HepG2 (cell line): ENCODE results near the gene STK40. TPM values are rescaled to one million over a fixed set of nuclear protein-coding genes. Genes with fewer than 3 reads are reported as not detected.

Source experiments
- ATF7 ChIP-seq, 2 experiments: fragments of 450-650 bp in 1 of 2; sonication (generic) in 1 of 2; formaldehyde crosslinking in 1 of 2; IDR thresholded peaks; 2 replicates each; pipeline versions ENCODE4 v1.4.0 to v1.6.1; 2016 to 2020; ENCODE audit warnings: antibody characterized with exemption in 1 of 2, mild to moderate bottlenecking in 1 of 2, missing genetic modification reagents in 1 of 2
- ATM ChIP-seq: fragments of 450-650 bp; IDR thresholded peaks from 2 replicates; pipeline ENCODE4 v1.7.1; 2017; ENCODE audit warnings: mild to moderate bottlenecking, borderline replicate concordance
- CBFB ChIP-seq: sonication (generic); formaldehyde crosslinking; IDR thresholded peaks from 2 replicates; pipeline ENCODE4 v1.4.0; 2020; ENCODE audit warnings: missing genetic modification reagents
- KDM1A ChIP-seq: IDR thresholded peaks from 2 replicates; pipeline ENCODE4 v1.6.1; 2016; ENCODE audit warnings: missing compliant biosample characterization
- KDM5B ChIP-seq: sonication (generic); formaldehyde crosslinking; IDR thresholded peaks from 2 replicates; pipeline ENCODE4 v1.4.0; 2020; ENCODE audit warnings: missing genetic modification reagents, mild to moderate bottlenecking, borderline replicate concordance
- NR2C2 ChIP-seq: sonication (generic); formaldehyde crosslinking; IDR thresholded peaks from 2 replicates; pipeline ENCODE4 v1.4.0; 2020; ENCODE audit warnings: missing genetic modification reagents, mild to moderate bottlenecking, moderate library complexity, borderline replicate concordance
- PAX8 ChIP-seq: sonication (generic); formaldehyde crosslinking; IDR thresholded peaks from 2 replicates; pipeline ENCODE4 v1.8.0; 2022; ENCODE audit warnings: mild to moderate bottlenecking, missing genetic modification reagents, borderline replicate concordance
- PHF21A ChIP-seq: sonication (generic); formaldehyde crosslinking; IDR thresholded peaks from 2 replicates; pipeline ENCODE4 v1.5.0; 2020; ENCODE audit warnings: mild to moderate bottlenecking, missing genetic modification reagents
- POLR2A ChIP-seq, 2 experiments: IDR thresholded peaks; 2 replicates each; pipeline ENCODE4 v1.6.1; 2011; ENCODE audit warnings: low read depth in 2 of 2, low read length in 2 of 2, mild to moderate bottlenecking in 1 of 2, moderate library complexity in 1 of 2; ENCODE audit not compliant: insufficient read depth in 1 of 2
- SPEN ChIP-seq: sonication (generic); formaldehyde crosslinking; IDR thresholded peaks from 2 replicates; pipeline ENCODE4 v1.5.1; 2020; ENCODE audit warnings: low read depth, mild to moderate bottlenecking, missing genetic modification reagents
- TCF7 ChIP-seq: sonication (generic); IDR thresholded peaks from 2 replicates; pipeline ENCODE4 v1.6.1; 2016; ENCODE audit warnings: antibody characterized with exemption, low read depth
- ZFY ChIP-seq: sonication (generic); formaldehyde crosslinking; IDR thresholded peaks from 2 replicates; pipeline ENCODE4 v1.4.0; 2020; ENCODE audit warnings: missing genetic modification reagents
- ZNF367 ChIP-seq: sonication (generic); formaldehyde crosslinking; IDR thresholded peaks from 2 replicates; pipeline ENCODE4 v1.4.0; 2020; ENCODE audit warnings: missing genetic modification reagents, borderline replicate concordance
- ZNF572 ChIP-seq: sonication (generic); formaldehyde crosslinking; IDR thresholded peaks from 2 replicates; pipeline ENCODE4 v1.5.1; 2020; ENCODE audit warnings: mild to moderate bottlenecking, missing genetic modification reagents
- ZNF839 ChIP-seq: sonication (generic); formaldehyde crosslinking; IDR thresholded peaks from 2 replicates; pipeline ENCODE4 v1.4.0; 2020; ENCODE audit warnings: missing genetic modification reagents, mild to moderate bottlenecking, borderline replicate concordance
- ZSCAN21 ChIP-seq: sonication (generic); formaldehyde crosslinking; IDR thresholded peaks from 2 replicates; pipeline ENCODE4 v1.8.0; 2022; ENCODE audit warnings: mild to moderate bottlenecking, missing genetic modification reagents, moderate library complexity, borderline replicate concordance
- polyA plus RNA-seq, 8 experiments: library from polyadenylated mRNA; depleted of rRNA in 3 of 8; stranded (reverse) in 7 of 8; unstranded in 1 of 8; fragments of >200 nt; fragmentation: Illumina TruSeq in 4 of 8; extraction: Trizol in 4 of 8; gene quantifications; 2 replicates each; pipeline versions ENCODE4 v1.2.1 to v1.2.3, GENCODE V29; 2011 to 2016; ENCODE audit warnings: low read depth in 4 of 8, missing spikeins in 1 of 8, mixed read lengths in 1 of 8; ENCODE audit not compliant: insufficient read depth in 1 of 8
- total RNA-seq, 5 experiments: library from RNA; depleted of rRNA; stranded (reverse); fragments of >200 nt; fragmentation: Illumina TruSeq; extraction: Trizol; gene quantifications; 2 replicates each; pipeline ENCODE4 v1.2.3, GENCODE V29; 2016; ENCODE audit warnings: low read depth in 1 of 5
- TF ChIP-seq, protein P1 (sequence below): IDR thresholded peaks from 2 replicates; pipeline ENCODE4 v1.6.1; 2016; ENCODE audit warnings: missing compliant biosample characterization, missing genetic modification reagents, borderline replicate concordance
- TF ChIP-seq, protein P2 (sequence below): sonication (generic); formaldehyde crosslinking; IDR thresholded peaks from 2 replicates; pipeline ENCODE4 v1.4.0; 2020; ENCODE audit warnings: missing genetic modification reagents, borderline replicate concordance
- TF ChIP-seq, protein P3 (sequence below): sonication (generic); formaldehyde crosslinking; IDR thresholded peaks from 2 replicates; pipeline ENCODE4 v1.4.0; 2020; ENCODE audit warnings: missing genetic modification reagents; ENCODE audit errors: not compliant biosample characterization
- TF ChIP-seq, protein P4 (sequence below): sonication (generic); formaldehyde crosslinking; conservative IDR thresholded peaks from 2 replicates; pipeline ENCODE4 v1.4.0; 2020; ENCODE audit warnings: missing genetic modification reagents

The STK40 gene
- total and polyA plus RNA-seq, 2 of the 13 experiments (the other 11 are each of a cell fraction or from before 2014, with no cell fraction given) = 33.8 to 35.1 TPM

DNA sequence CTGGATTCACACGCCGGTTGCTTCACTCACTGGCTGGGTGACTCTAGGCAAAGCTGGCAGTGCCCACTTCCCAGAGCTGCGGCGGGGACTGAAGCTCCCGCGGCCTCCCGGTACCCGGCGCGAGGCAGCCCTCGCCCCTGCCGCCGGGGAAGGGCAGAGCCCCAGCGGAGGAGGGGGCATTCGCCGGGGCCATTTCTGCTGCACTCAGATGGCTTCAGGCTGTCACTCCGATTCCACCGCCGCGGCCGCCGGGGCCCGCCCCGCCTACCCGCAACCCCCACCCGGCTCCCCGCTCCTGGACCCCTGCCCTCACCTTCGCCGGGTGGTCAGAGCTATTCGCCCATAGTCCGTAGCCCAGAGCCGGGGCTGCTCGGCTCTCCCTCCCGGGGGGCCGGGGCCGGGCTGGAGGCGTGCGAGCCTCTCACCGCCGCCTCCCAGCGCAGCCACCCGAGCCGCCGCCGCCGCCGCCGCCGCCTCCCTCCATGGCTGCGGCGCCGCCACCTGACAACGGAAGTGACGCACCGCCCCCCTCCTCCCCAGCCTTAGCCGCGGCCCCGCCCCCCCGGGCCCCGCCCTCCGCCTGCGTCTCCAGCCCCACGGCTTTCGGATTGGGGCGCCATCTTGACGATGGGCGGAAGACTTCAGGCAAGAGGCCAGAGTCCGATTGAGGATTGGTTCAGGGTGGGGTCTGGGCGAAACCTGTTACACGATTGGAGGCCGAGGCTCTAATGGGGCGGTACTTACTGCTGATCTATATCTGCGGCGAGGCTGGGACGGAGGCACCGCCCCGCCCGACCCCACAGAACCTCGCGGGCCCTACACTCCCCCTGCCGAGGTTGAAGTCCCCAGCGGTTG, at the start of gene STK40 (continued):
- TF ChIP-seq KDM5B (CRISPR knock-in tag) (no peak), ZNF839 (CRISPR knock-in tag) (no peak), ZNF572 (CRISPR knock-in tag) (no peak), SPEN (CRISPR knock-in tag) (peak; percentile 40; the same call in 1 of the 2 replicates), ZSCAN21 (CRISPR knock-in tag) (peak; percentile 47; the same call in 1 of the 2 replicates), PHF21A (peak; percentile 77; the same call in 1 of the 2 replicates), NR2C2 (CRISPR knock-in tag) (peak; percentile 87), TCF7 (no peak), ATM (no peak), ATF7 (IDR thresholded peaks at IDR 0.05) (no peak), ATF7 (CRISPR knock-in tag; IDR thresholded peaks at IDR 0.05) (no peak), ZNF367 (CRISPR knock-in tag) (0 out of 2 replicates have a peak, but pooled peaks have one; percentile 23), ZFY (CRISPR knock-in tag) (no peak; the same call in 1 of the 2 replicates), CBFB (no peak), POLR2A (IDR thresholded peaks at IDR 0.05; ENCODE audit: insufficient read depth in 1 of 2, low read depth in 2 of 2, low read length in 2 of 2) (peak in 1 of 2 experiments; percentile 46; a peak in 1 of 4 replicates), KDM1A (CRISPR knock-in tag) (no peak), PAX8 (CRISPR knock-in tag) (no peak)
- TF ChIP-seq, protein P1, sequence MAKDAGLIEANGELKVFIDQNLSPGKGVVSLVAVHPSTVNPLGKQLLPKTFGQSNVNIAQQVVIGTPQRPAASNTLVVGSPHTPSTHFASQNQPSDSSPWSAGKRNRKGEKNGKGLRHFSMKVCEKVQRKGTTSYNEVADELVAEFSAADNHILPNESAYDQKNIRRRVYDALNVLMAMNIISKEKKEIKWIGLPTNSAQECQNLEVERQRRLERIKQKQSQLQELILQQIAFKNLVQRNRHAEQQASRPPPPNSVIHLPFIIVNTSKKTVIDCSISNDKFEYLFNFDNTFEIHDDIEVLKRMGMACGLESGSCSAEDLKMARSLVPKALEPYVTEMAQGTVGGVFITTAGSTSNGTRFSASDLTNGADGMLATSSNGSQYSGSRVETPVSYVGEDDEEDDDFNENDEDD (CRISPR knock-in tag) = peak; percentile 38; the same call in 1 of the 2 replicates
- TF ChIP-seq, protein P2, sequence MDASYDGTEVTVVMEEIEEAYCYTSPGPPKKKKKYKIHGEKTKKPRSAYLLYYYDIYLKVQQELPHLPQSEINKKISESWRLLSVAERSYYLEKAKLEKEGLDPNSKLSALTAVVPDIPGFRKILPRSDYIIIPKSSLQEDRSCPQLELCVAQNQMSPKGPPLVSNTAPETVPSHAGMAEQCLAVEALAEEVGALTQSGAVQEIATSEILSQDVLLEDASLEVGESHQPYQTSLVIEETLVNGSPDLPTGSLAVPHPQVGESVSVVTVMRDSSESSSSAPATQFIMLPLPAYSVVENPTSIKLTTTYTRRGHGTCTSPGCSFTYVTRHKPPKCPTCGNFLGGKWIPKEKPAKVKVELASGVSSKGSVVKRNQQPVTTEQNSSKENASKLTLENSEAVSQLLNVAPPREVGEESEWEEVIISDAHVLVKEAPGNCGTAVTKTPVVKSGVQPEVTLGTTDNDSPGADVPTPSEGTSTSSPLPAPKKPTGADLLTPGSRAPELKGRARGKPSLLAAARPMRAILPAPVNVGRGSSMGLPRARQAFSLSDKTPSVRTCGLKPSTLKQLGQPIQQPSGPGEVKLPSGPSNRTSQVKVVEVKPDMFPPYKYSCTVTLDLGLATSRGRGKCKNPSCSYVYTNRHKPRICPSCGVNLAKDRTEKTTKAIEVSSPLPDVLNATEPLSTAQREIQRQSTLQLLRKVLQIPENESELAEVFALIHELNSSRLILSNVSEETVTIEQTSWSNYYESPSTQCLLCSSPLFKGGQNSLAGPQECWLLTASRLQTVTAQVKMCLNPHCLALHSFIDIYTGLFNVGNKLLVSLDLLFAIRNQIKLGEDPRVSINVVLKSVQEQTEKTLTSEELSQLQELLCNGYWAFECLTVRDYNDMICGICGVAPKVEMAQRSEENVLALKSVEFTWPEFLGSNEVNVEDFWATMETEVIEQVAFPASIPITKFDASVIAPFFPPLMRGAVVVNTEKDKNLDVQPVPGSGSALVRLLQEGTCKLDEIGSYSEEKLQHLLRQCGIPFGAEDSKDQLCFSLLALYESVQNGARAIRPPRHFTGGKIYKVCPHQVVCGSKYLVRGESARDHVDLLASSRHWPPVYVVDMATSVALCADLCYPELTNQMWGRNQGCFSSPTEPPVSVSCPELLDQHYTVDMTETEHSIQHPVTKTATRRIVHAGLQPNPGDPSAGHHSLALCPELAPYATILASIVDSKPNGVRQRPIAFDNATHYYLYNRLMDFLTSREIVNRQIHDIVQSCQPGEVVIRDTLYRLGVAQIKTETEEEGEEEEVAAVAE = peak; percentile 90; the same call in 1 of the 2 replicates
- TF ChIP-seq, protein P3, sequence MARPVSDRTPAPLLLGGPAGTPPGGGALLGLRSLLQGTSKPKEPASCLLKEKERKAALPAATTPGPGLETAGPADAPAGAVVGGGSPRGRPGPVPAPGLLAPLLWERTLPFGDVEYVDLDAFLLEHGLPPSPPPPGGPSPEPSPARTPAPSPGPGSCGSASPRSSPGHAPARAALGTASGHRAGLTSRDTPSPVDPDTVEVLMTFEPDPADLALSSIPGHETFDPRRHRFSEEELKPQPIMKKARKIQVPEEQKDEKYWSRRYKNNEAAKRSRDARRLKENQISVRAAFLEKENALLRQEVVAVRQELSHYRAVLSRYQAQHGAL (CRISPR knock-in tag) = no peak
- TF ChIP-seq, protein P4, sequence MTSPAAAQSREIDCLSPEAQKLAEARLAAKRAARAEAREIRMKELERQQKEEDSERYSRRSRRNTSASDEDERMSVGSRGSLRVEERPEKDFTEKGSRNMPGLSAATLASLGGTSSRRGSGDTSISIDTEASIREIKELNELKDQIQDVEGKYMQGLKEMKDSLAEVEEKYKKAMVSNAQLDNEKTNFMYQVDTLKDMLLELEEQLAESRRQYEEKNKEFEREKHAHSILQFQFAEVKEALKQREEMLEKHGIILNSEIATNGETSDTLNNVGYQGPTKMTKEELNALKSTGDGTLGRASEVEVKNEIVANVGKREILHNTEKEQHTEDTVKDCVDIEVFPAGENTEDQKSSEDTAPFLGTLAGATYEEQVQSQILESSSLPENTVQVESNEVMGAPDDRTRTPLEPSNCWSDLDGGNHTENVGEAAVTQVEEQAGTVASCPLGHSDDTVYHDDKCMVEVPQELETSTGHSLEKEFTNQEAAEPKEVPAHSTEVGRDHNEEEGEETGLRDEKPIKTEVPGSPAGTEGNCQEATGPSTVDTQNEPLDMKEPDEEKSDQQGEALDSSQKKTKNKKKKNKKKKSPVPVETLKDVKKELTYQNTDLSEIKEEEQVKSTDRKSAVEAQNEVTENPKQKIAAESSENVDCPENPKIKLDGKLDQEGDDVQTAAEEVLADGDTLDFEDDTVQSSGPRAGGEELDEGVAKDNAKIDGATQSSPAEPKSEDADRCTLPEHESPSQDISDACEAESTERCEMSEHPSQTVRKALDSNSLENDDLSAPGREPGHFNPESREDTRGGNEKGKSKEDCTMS (CRISPR knock-in tag) = no peak
